Activated gamma-delta T cell (primary cell): ENCODE measurements around the gene PCDHGA5.
A peak's percentile ranks its signal among the peaks of the same experiment; 100 is the strongest.
"Not testable (repeated sequence)": the region's sequence is repeated elsewhere in the genome, so short reads cannot be mapped to it uniquely, and the experiment has no call there.

Source experiments
- DNase-seq: peaks from one replicate; lab custom pipeline; 2025; lab: John Stamatoyannopoulos, UW
- total RNA-seq, 2 donors: gene quantifications; one replicate each; lab custom pipeline; 2026; lab: John Stamatoyannopoulos, UW

Gene PCDHGA5
- 0.05 to 0.35 reads per million in 2 donors for total RNA-seq

GRCh38 chr5:141363952-141364660, at the start of gene PCDHGA5:
Gene PCDHGA5, plus strand, starts transcription at chr5:141364162. Its CDS starts 169 bp downstream, at chr5:141364331.
- no peak for DNase-seq

- DNase-seq, result not testable (repeated sequence)
Measured at GRCh38 chr5:141316963-141317362, 47.0 kb upstream of the PCDHGA5 start.

- no peak for DNase-seq
Measured at GRCh38 chr5:141319202-141319601, 44.8 kb upstream of the PCDHGA5 start.

- no peak for DNase-seq
Measured at GRCh38 chr5:141319699-141320098, 44.3 kb upstream of the PCDHGA5 start.

GRCh38 chr5:141320225-141321169, 43.5 kb upstream of the PCDHGA5 start, which contains the start of gene TAF7:
Gene TAF7, minus strand, starts transcription at chr5:141320784. Its CDS starts 740 bp downstream, at chr5:141320044.
- DNase-seq, result peak; percentile 78

GRCh38 chr5:141322261-141322660, 41.7 kb upstream of the PCDHGA5 start:
- no peak for DNase-seq

- DNase-seq, result peak; percentile 16
Measured at GRCh38 chr5:141326088-141326854, 37.7 kb upstream of the PCDHGA5 start.

- DNase-seq, result no peak
Measured at GRCh38 chr5:141328231-141328630, 35.7 kb upstream of the PCDHGA5 start.

GRCh38 chr5:141330299-141331080, 33.5 kb upstream of the PCDHGA5 start, which contains the start of gene PCDHGA1:
Gene PCDHGA1, plus strand, starts transcription at chr5:141330514.
- no peak for DNase-seq

- not testable (repeated sequence) for DNase-seq
Measured at GRCh38 chr5:141332571-141332970, 31.4 kb upstream of the PCDHGA5 start.

GRCh38 chr5:141338538-141339306, 25.2 kb upstream of the PCDHGA5 start, which contains the start of gene PCDHGA2:
Gene PCDHGA2, plus strand, starts transcription at chr5:141338760.
- DNase-seq, result no peak

- DNase-seq, result not testable (repeated sequence)
Measured at GRCh38 chr5:141340781-141341354, 23.1 kb upstream of the PCDHGA5 start.

- DNase-seq, result no peak
Measured at GRCh38 chr5:141342773-141343172, 21.2 kb upstream of the PCDHGA5 start.

GRCh38 chr5:141343242-141343952, 20.6 kb upstream of the PCDHGA5 start, which contains the start of gene PCDHGA3:
Gene PCDHGA3, plus strand, starts transcription at chr5:141343829. Its CDS starts 205 bp downstream, at chr5:141344034.
- no peak for DNase-seq

GRCh38 chr5:141343953-141344463, 20.0 kb upstream of the PCDHGA5 start:
- no peak for DNase-seq

GRCh38 chr5:141345327-141345726, 18.6 kb upstream of the PCDHGA5 start:
- no peak for DNase-seq

- not testable (repeated sequence) for DNase-seq
Measured at GRCh38 chr5:141346017-141346416, 17.9 kb upstream of the PCDHGA5 start.

- no peak for DNase-seq
Measured at GRCh38 chr5:141349917-141350619, 13.9 kb upstream of the PCDHGA5 start, which contains the start of gene PCDHGB1. Gene PCDHGB1, plus strand, starts transcription at chr5:141350099. Its CDS starts 162 bp downstream, at chr5:141350261.
